Breast epithelium (tissue), 4 donors: ENCODE data around the gene CYP4F22. TPM values are rescaled to one million over a fixed set of nuclear protein-coding genes. Genes with fewer than 3 reads are reported as not detected.

Experiments used
- DNase-seq, 2 donors: peaks; one replicate each; pipeline ENCODE4 v3.0.0-alpha.2; 2019; ENCODE audit warnings: low spot score in 2 of 2
- H3K27ac ChIP-seq, 2 donors: fragments of 200-600 bp; sonication (generic) in 1 of 2; one replicate each; pipeline ENCODE4 v1.5.1; 2016 to 2019; ENCODE audit warnings: mild to moderate bottlenecking in 1 of 2
- H3K27me3 ChIP-seq, 2 donors: fragments of 200-600 bp; sonication (generic) in 1 of 2; one replicate each; pipeline versions ENCODE4 v1.5.1 to v1.6.0; 2017 to 2019; ENCODE audit warnings: control low read depth in 1 of 2, mild to moderate bottlenecking in 1 of 2
- H3K36me3 ChIP-seq: fragments of 200-600 bp; one replicate; pipeline ENCODE4 v1.5.1; 2019
- H3K4me1 ChIP-seq, 2 donors: fragments of 200-600 bp; sonication (generic); one replicate each; pipeline ENCODE4 v1.5.1; 2016 to 2019; ENCODE audit warnings: control low read depth in 1 of 2
- H3K4me3 ChIP-seq, 3 donors: fragments of 200-600 bp; sonication (generic); 1 replicate in 2 of 3; 2 replicates in 1 of 3; pipeline ENCODE4 v1.5.1; 2016 to 2019; ENCODE audit warnings: mild to moderate bottlenecking in 3 of 3, moderate library complexity in 2 of 3
- H3K9me3 ChIP-seq, 2 donors: fragments of 200-600 bp; sonication (generic) in 1 of 2; one replicate each; pipeline ENCODE4 v1.5.1; 2016 to 2019; ENCODE audit warnings: control low read depth in 1 of 2
- CTCF ChIP-seq, 3 donors: fragments of 450-650 bp; IDR thresholded peaks; one replicate each; pipeline ENCODE4 v1.5.1; 2016 to 2017; ENCODE audit warnings: antibody characterized with exemption in 3 of 3, mild to moderate bottlenecking in 3 of 3, moderate library complexity in 3 of 3
- POLR2A ChIP-seq: fragments of 450-650 bp; IDR thresholded peaks from one replicate; pipeline ENCODE4 v1.6.1; 2016; ENCODE audit warnings: antibody characterized with exemption, mild to moderate bottlenecking, moderate library complexity
- POLR2AphosphoS5 ChIP-seq, 3 donors: sonication (generic); formaldehyde crosslinking; IDR thresholded peaks; one replicate each; pipeline ENCODE4 v1.6.1; 2017; ENCODE audit warnings: antibody characterized with exemption in 3 of 3
- intact Hi-C: fragments of 100-400 bp; cut with DNase I; formaldehyde crosslinking; loops from one replicate; pipeline ENCODE4 v1.15.1; 2023; ENCODE audit warnings: low total_unique reads
- total RNA-seq, 3 donors: library from RNA; depleted of rRNA; stranded (reverse); fragments of >200 nt; gene quantifications; one replicate each; pipeline ENCODE4 v1.1.0, GENCODE V29; 2016

The CYP4F22 gene
- total RNA-seq, 3 donors from 2014 or later: 8.8 to 26.9 (median 9.4) TPM

- H3K27me3 ChIP-seq: no peaks in the 10 kb centered on the region
- H3K4me1 ChIP-seq: no peaks in the 10 kb centered on the region
- no peak overlapping the region for H3K27ac ChIP-seq
- intact Hi-C loops: no loop called here
- H3K4me3 ChIP-seq: no peak overlapping the region
- no peaks in the 10 kb centered on the region for H3K9me3 ChIP-seq
- no peak for DNase-seq
- no peaks in the 10 kb centered on the region for H3K36me3 ChIP-seq
- TF ChIP-seq POLR2AphosphoS5 (IDR thresholded peaks at IDR 0.05) (no peak), POLR2A (no peak), CTCF (IDR thresholded peaks at IDR 0.05) (no peak)
Observed at GRCh38 chr19:15524781-15525180, 16.5 kb downstream of the CYP4F22 start.

- TF ChIP-seq POLR2AphosphoS5 (IDR thresholded peaks at IDR 0.05) (no peak), POLR2A (no peak), CTCF (IDR thresholded peaks at IDR 0.05) (no peak)
- no peak overlapping the region for H3K27ac ChIP-seq
Observed at GRCh38 chr19:15525291-15525690, 17.0 kb downstream of the CYP4F22 start.

GRCh38 chr19:15526408-15526807 lies 18.1 kb downstream of the CYP4F22 start:
- TF ChIP-seq POLR2AphosphoS5 (IDR thresholded peaks at IDR 0.05) (no peak), CTCF (IDR thresholded peaks at IDR 0.05) (no peak), POLR2A (no peak)
- Histone ChIP-seq H3K9me3 (no peaks in the 10 kb centered on the region), H3K27me3 (no peaks in the 10 kb centered on the region), H3K27ac (no peak overlapping the region), H3K4me3 (no peak overlapping the region), H3K36me3 (no peaks in the 10 kb centered on the region), H3K4me1 (no peaks in the 10 kb centered on the region)
- intact Hi-C loops: no loop called here
- no peak for DNase-seq

More at GRCh38 chr19:15525291-15525690, 17.0 kb downstream of the CYP4F22 start:
- intact Hi-C loops: no loop called here
- Histone ChIP-seq H3K36me3 (no peaks in the 10 kb centered on the region), H3K27me3 (no peaks in the 10 kb centered on the region), H3K4me1 (no peaks in the 10 kb centered on the region), H3K9me3 (no peaks in the 10 kb centered on the region), H3K4me3 (no peak overlapping the region)
- DNase-seq: no peak

- no peak overlapping the region for H3K4me3 ChIP-seq
- DNase-seq: no peak
- TF ChIP-seq CTCF (IDR thresholded peaks at IDR 0.05): no peak
- TF ChIP-seq POLR2A: no peak
- TF ChIP-seq POLR2AphosphoS5 (IDR thresholded peaks at IDR 0.05): no peak
- H3K36me3 ChIP-seq: no peaks in the 10 kb centered on the region
- no peaks in the 10 kb centered on the region for H3K27me3 ChIP-seq
- no peaks in the 10 kb centered on the region for H3K4me1 ChIP-seq
- intact Hi-C loops: no loop called here
- no peaks in the 10 kb centered on the region for H3K9me3 ChIP-seq
- H3K27ac ChIP-seq: no peak overlapping the region
Observed at GRCh38 chr19:15527705-15528104, 19.4 kb downstream of the CYP4F22 start.

- intact Hi-C loops: no loop called here
Observed at GRCh38 chr19:15529774-15530372, 21.5 kb downstream of the CYP4F22 start.

More at GRCh38 chr19:15529774-15530372, 21.5 kb downstream of the CYP4F22 start:
- Histone ChIP-seq H3K9me3 (no peaks in the 10 kb centered on the region), H3K4me3 (no peak overlapping the region), H3K27ac (no peak overlapping the region), H3K27me3 (peaks cover 0 to 3% of the 10 kb centered on the region in 2 donors), H3K36me3 (no peaks in the 10 kb centered on the region), H3K4me1 (no peaks in the 10 kb centered on the region)
- no peak for DNase-seq
- TF ChIP-seq CTCF (IDR thresholded peaks at IDR 0.05) (no peak), POLR2A (no peak), POLR2AphosphoS5 (IDR thresholded peaks at IDR 0.05) (no peak)
